Heart left ventricle (tissue), 13 donors: ENCODE measurements around the gene SETBP1.

Experiments
- CTCF ChIP-seq, 12 donors: fragments of 200-600 bp; sonication (generic) in 4 of 12; IDR thresholded peaks; one replicate each; pipeline versions ENCODE4 v1.5.0 to v1.8.0; 2018 to 2022; ENCODE audit warnings: antibody characterized with exemption in 12 of 12, mild to moderate bottlenecking in 5 of 12
- POLR2A ChIP-seq, 2 donors: fragments of 450-650 bp; IDR thresholded peaks; one replicate each; pipeline ENCODE4 v1.6.1; 2017; ENCODE audit warnings: antibody characterized with exemption in 2 of 2, mild to moderate bottlenecking in 2 of 2, moderate library complexity in 2 of 2
- donor health status: ischemic (EF 13 %, LVEDD 7.1; RV severe dilation, severe dysfunction).
- donor health status: DM: no; HTN: yes; CAD: no.
- donor health status: DM: no; HTN: no; CAD: no.
- donor health status: ischemic (EF 25% LVEDD 6.9; RV normal size, moderate dysfunction).
- donor health status: ischemic (EF 25% LVEDD 5.7; RV mildly dilated, moderate dysfunction).
- donor health status: ischemic (EF 35%, LVEDD 5.7; RV mildly dilated, moderate dysfunction).
- donor health status: nonischemic (EF 11% LVEDD 7.7; RV severe dilation, severe dysfunction).
- donor health status: DM: yes; HTN: yes; CAD: no.
- donor health status: PGD.
- donor health status: ischemic (EF 29% LVEDD 5.4; RV normal size, mild dysfunction).
- donor health status: nonischemic (EF 23%, LVEDD 6.1; RV moderate dilation, normal function).

- TF ChIP-seq CTCF (IDR thresholded peaks at IDR 0.05): no peak
- TF ChIP-seq POLR2A (IDR thresholded peaks at IDR 0.05): no peak
These were observed 53.2 kb downstream of the SETBP1 start for GRCh38 chr18:44733754-44734465.
